IMR-90 (cell line): ENCODE measurements around the gene NUP98. TPM values are rescaled to one million over a fixed set of nuclear protein-coding genes. Genes with fewer than 3 reads are reported as not detected.

Experiments used
- ATAC-seq: fragments of 200-7000 bp; cut with Tn5 transposase; 2 replicates; pipeline ENCODE4 v1.9.1; 2020; ENCODE audit warnings: low read depth, mild to moderate bottlenecking, moderate library complexity
- BruUV-seq: library from RNA; stranded (reverse); fragments of 400-500 nt; replicated peaks from 2 replicates; lab custom pipeline; 2021; lab: Mats Ljungman, UMichigan
- CTCF ChIA-PET: fragments of 300-600 bp; formaldehyde crosslinking; extraction: SDS; loops from one replicate; lab custom pipeline; 2021; ENCODE audit warnings: antibody characterized with exemption; lab: Yijun Ruan, JAX
- POLR2A ChIA-PET: fragments of 300-600 bp; sonication (Branson Sonifier 250); formaldehyde crosslinking; loops from one replicate; lab custom pipeline; 2022; ENCODE audit warnings: antibody characterized with exemption; ENCODE audit not compliant: unreplicated experiment; lab: Charles Lee
- DNase-seq: peaks from one replicate; pipeline ENCODE4 v3.0.0; 2013
- H2AFZ ChIP-seq: replicated peaks from 2 replicates; pipeline ENCODE3; 2013; ENCODE audit warnings: low read length, mild to moderate bottlenecking; ENCODE audit not compliant: poor library complexity
- H2AK5ac ChIP-seq: 2 replicates; pipeline ENCODE4 v1.6.1; 2013; ENCODE audit warnings: low read depth, low read length, inconsistent platforms
- H2AK9ac ChIP-seq: replicated peaks from 2 replicates; pipeline ENCODE3; 2013; ENCODE audit warnings: mild to moderate bottlenecking, low read depth, low read length, moderate library complexity; ENCODE audit not compliant: poor library complexity
- H2BK120ac ChIP-seq: 2 replicates; pipeline ENCODE4 v1.6.1; 2013; ENCODE audit warnings: low read depth, low read length, inconsistent platforms
- H2BK15ac ChIP-seq: 3 replicates; pipeline ENCODE4 v1.6.1; 2013; ENCODE audit warnings: low read depth, low read length, inconsistent platforms
- H2BK20ac ChIP-seq: 2 replicates; pipeline ENCODE4 v1.6.1; 2013; ENCODE audit warnings: low read depth, mild to moderate bottlenecking, inconsistent platforms, low read length, moderate library complexity
- H2BK5ac ChIP-seq: 2 replicates; pipeline ENCODE4 v1.6.1; 2013; ENCODE audit warnings: mild to moderate bottlenecking, low read depth, low read length, inconsistent platforms; ENCODE audit not compliant: poor library complexity, severe bottlenecking
- H3K14ac ChIP-seq: replicated peaks from 2 replicates; pipeline ENCODE4 v1.6.1; 2013; ENCODE audit warnings: low read depth, low read length, inconsistent platforms
- H3K18ac ChIP-seq: 2 replicates; pipeline ENCODE4 v1.6.1; 2013; ENCODE audit warnings: low read depth, low read length, control low read depth
- H3K23ac ChIP-seq: 2 replicates; pipeline ENCODE4 v1.6.1; 2013; ENCODE audit warnings: low read depth, low read length, inconsistent platforms
- H3K27ac ChIP-seq: 2 replicates; pipeline ENCODE4 v1.5.1; 2013; ENCODE audit warnings: mild to moderate bottlenecking, control low read depth, low read length; ENCODE audit not compliant: insufficient read depth
- H3K27me3 ChIP-seq: 2 replicates; pipeline ENCODE4 v1.6.1; 2013; ENCODE audit warnings: low read length; ENCODE audit not compliant: control insufficient read depth, insufficient read depth
- H3K36me3 ChIP-seq: 2 replicates; pipeline ENCODE4 v1.6.1; 2013; ENCODE audit warnings: low read length, mixed read lengths; ENCODE audit not compliant: control insufficient read depth, insufficient read depth
- H3K4ac ChIP-seq: 2 replicates; pipeline ENCODE4 v1.6.1; 2013; ENCODE audit warnings: low read depth, low read length, inconsistent platforms
- H3K4me1 ChIP-seq: 2 replicates; pipeline ENCODE4 v1.6.1; 2013; ENCODE audit warnings: low read length, mixed read lengths; ENCODE audit not compliant: control insufficient read depth, insufficient read depth
- H3K4me2 ChIP-seq: 2 replicates; pipeline ENCODE4 v1.6.1; 2013; ENCODE audit warnings: low read depth, mild to moderate bottlenecking, control low read depth, low read length, moderate library complexity
- H3K4me3 ChIP-seq: 2 replicates; pipeline ENCODE4 v1.5.1; 2013; ENCODE audit warnings: low read depth, mild to moderate bottlenecking, control low read depth, low read length, moderate library complexity; ENCODE audit not compliant: insufficient read depth
- H3K56ac ChIP-seq: 2 replicates; pipeline ENCODE4 v1.6.1; 2013; ENCODE audit warnings: low read length, inconsistent platforms; ENCODE audit not compliant: insufficient read depth; ENCODE audit errors: extremely low read depth
- H3K79me1 ChIP-seq, 2 experiments: 2 replicates each; pipeline ENCODE4 v1.6.1; 2013; ENCODE audit warnings: low read length in 2 of 2, inconsistent platforms in 1 of 2, low read depth in 1 of 2
- H3K9ac ChIP-seq: 2 replicates; pipeline ENCODE4 v1.6.1; 2013; ENCODE audit warnings: low read depth, low read length, control low read depth
- H3K9me1 ChIP-seq: 2 replicates; pipeline ENCODE4 v1.6.1; 2013; ENCODE audit warnings: low read length, inconsistent platforms; ENCODE audit not compliant: insufficient read depth
- H3K9me3 ChIP-seq: 2 replicates; pipeline ENCODE4 v1.6.1; 2013; ENCODE audit warnings: low read length; ENCODE audit not compliant: control insufficient read depth, insufficient read depth
- H4K20me1 ChIP-seq: 2 replicates; pipeline ENCODE4 v1.6.1; 2013; ENCODE audit warnings: low read length, inconsistent platforms; ENCODE audit not compliant: insufficient read depth
- H4K5ac ChIP-seq: 2 replicates; pipeline ENCODE4 v1.6.1; 2013; ENCODE audit warnings: mild to moderate bottlenecking, low read depth, low read length, control low read depth
- H4K8ac ChIP-seq, 2 experiments: 2 replicates each; pipeline ENCODE4 v1.6.1; 2013; ENCODE audit warnings: low read depth in 2 of 2, low read length in 2 of 2, control low read depth in 1 of 2, inconsistent platforms in 1 of 2
- H4K91ac ChIP-seq: 2 replicates; pipeline ENCODE4 v1.6.1; 2013; ENCODE audit warnings: low read depth, low read length, inconsistent platforms; ENCODE audit not compliant: insufficient read depth
- CHD1 ChIP-seq: IDR thresholded peaks from 2 replicates; pipeline ENCODE4 v1.6.1; 2012; ENCODE audit warnings: low read depth, low read length, improper control_type of control experiment
- MAFK ChIP-seq: IDR thresholded peaks from 2 replicates; pipeline ENCODE4 v1.6.1; 2012; ENCODE audit warnings: low read depth, low read length, improper control_type of control experiment
- MXI1 ChIP-seq: IDR thresholded peaks from 2 replicates; pipeline ENCODE4 v1.6.1; 2012; ENCODE audit warnings: low read depth, mild to moderate bottlenecking, low read length, moderate library complexity, borderline replicate concordance
- POLR2A ChIP-seq: IDR thresholded peaks from 2 replicates; pipeline ENCODE4 v1.6.1; 2012; ENCODE audit warnings: mild to moderate bottlenecking, low read depth, low read length
- RFX5 ChIP-seq: IDR thresholded peaks from 2 replicates; pipeline ENCODE4 v1.8.0; 2012; ENCODE audit warnings: low read depth, mild to moderate bottlenecking, low read length, moderate library complexity
- SMC3 ChIP-seq: fragments of 150-350 bp; IDR thresholded peaks from 2 replicates; pipeline ENCODE4 v1.6.1; 2016; ENCODE audit warnings: low read depth, mild to moderate bottlenecking, antibody characterized with exemption, low read length, moderate library complexity
- WGBS, 2 experiments: methylation state at CpG; one replicate each; pipeline versions ENCODE4 v1.1.5 to v1.1.7; 2013; ENCODE audit warnings: missing lambda C conversion rate in 2 of 2; ENCODE audit not compliant: insufficient read length in 1 of 2; ENCODE audit errors: extremely low coverage in 2 of 2; 5-methylcytosine and 5-hydroxymethylcytosine counted together
- dilution Hi-C: fragments of 300-500 bp; cut with HindIII; formaldehyde crosslinking; loops from one replicate; pipeline ENCODE4 v1.14.3; 2018; ENCODE audit warnings: low sequenced_read_pairs; ENCODE audit not compliant: unreplicated experiment
- in situ Hi-C: fragments of 300-500 bp; cut with MboI; formaldehyde crosslinking; loops from 3 replicates; pipeline ENCODE4 v1.14.3; 2019; ENCODE audit warnings: low sequenced_read_pairs, inconsistent platforms, mixed read lengths
- intact Hi-C: fragments of 100-400 bp; cut with micrococcal nuclease; formaldehyde crosslinking; loops from 2 replicates; pipeline ENCODE4 v1.10.0; 2022
- polyA plus RNA-seq, 3 experiments: library from polyadenylated mRNA; depleted of rRNA; stranded (reverse); fragments of >200 nt; gene quantifications; 2 replicates each; pipeline ENCODE4 v1.2.3, GENCODE V29; 2012; ENCODE audit warnings: low replicate concordance in 1 of 3
- total RNA-seq: library from RNA; depleted of rRNA; stranded (reverse); fragments of >200 nt; gene quantifications from 2 replicates; pipeline ENCODE4 v1.2.3, GENCODE V29; 2012
- TF ChIP-seq, protein P1 (sequence below): fragments of 150-350 bp; IDR thresholded peaks from 2 replicates; pipeline ENCODE4 v1.6.1; 2016; ENCODE audit warnings: low read depth, mild to moderate bottlenecking, low read length, moderate library complexity, borderline replicate concordance

NUP98 gene
- total and polyA plus RNA-seq, 2 of the 4 experiments (the other 2 are of a cell fraction): 103 to 138 TPM

DNA sequence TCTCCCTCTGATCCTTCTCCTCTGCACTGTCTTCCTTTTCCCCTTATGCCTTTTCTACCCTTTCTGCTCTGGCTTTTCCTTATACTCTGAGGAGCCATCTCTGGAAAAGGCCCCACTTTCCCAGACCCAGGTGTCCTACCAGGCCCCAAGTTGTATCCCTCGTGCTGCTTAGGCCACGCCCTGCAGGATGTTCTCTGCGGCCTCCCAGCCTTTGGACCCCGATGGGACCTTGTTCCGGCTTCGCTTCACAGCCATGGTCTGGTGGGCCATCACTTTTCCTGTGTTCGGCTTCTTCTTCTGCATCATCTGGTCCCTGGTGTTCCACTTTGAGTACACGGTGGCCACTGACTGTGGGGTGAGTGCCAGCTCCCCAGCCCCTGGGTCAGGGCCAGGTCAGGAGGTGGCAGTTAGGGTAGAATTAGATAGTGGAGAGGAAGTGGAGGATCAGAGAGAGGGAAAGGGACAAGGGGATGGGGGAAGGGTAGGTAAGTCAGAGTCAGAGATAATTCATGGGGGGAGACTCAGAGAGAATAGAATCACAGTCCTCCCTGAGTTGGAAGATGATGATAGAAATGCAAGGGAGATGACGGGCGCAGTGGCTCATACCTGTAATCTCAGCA lies 19.9 kb upstream of the NUP98 start:
- Histone ChIP-seq H3K36me3 (peaks cover 3% of the 10 kb centered on the region), H2AK9ac (no peak overlapping the region), H3K4ac (no peak overlapping the region), H3K56ac (no peak overlapping the region), H3K9me1 (no peaks in the 10 kb centered on the region), H3K9me3 (no peaks in the 10 kb centered on the region), H2BK5ac (no peak overlapping the region), H3K4me2 (no peak overlapping the region), H4K91ac (no peak overlapping the region), H3K79me1 (no peaks in the 10 kb centered on the region; a peak in 1 of 4 replicates), H3K4me3 (no peak overlapping the region), H3K27me3 (no peaks in the 10 kb centered on the region), H3K4me1 (0 out of 2 replicates have a peak, but pooled peaks cover 2% of the 10 kb centered on the region), H2AFZ (no peak overlapping the region), H2BK120ac (no peak overlapping the region), H3K18ac (no peak overlapping the region), H4K20me1 (no peaks in the 10 kb centered on the region; the same call in 1 of the 2 replicates), H4K8ac (no peak overlapping the region), H3K14ac (no peak overlapping the region), H4K5ac (no peak overlapping the region), H3K23ac (no peak overlapping the region), H2BK15ac (no peak overlapping the region), H2AK5ac (no peak overlapping the region), H3K9ac (no peak overlapping the region), H3K27ac (no peak overlapping the region), H2BK20ac (no peak overlapping the region)
- no TSS peak for BruUV-seq
- TF ChIP-seq MXI1 (no peak), MAFK (no peak), CHD1 (no peak), RFX5 (no peak), SMC3 (no peak), POLR2A (no peak)
- TF ChIP-seq, protein P1, sequence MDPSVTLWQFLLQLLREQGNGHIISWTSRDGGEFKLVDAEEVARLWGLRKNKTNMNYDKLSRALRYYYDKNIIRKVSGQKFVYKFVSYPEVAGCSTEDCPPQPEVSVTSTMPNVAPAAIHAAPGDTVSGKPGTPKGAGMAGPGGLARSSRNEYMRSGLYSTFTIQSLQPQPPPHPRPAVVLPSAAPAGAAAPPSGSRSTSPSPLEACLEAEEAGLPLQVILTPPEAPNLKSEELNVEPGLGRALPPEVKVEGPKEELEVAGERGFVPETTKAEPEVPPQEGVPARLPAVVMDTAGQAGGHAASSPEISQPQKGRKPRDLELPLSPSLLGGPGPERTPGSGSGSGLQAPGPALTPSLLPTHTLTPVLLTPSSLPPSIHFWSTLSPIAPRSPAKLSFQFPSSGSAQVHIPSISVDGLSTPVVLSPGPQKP: no peak
- intact Hi-C loops: no loop called here
- ATAC-seq (no peak), DNase-seq (no peak)
- in situ Hi-C loops: no loop called here
- 96% methylated on average over 7 of the region's 10 CpGs; no CpG with 5 or more reads in 1 of the 2 experiments for WGBS, 2 experiments
- ChIA-PET CTCF (interaction anchor here (1.3 kb wide), 1 partner anchor 9 kb away, joined by 3 read pairs; the partner anchor contains the start of gene PGAP2), POLR2A (no interaction called here)
- dilution Hi-C loops: no loop called here
